ENCODE results near the gene TTLL11.

DNA sequence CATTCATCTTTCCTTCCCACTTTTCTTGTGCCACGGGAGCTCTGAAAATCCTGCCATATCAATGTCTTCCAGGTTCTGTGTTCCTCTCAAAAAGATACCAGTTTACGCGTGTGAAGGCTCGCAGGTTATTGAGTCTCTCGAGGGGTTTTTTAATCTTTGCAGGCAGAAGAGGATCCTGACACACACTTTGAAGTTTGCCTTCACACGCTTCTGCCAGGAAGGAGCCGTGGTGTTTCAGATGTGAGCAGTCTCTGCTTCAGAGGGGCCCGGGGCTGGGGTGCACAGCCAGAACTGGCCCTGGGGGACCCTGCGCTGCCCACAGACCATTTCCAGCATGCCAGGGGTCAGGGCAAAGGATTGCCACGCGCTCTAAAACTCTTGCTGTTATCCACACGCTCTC, 167.2 kb downstream of the TTLL11 start:
- TF ChIP-seq, protein P1, sequence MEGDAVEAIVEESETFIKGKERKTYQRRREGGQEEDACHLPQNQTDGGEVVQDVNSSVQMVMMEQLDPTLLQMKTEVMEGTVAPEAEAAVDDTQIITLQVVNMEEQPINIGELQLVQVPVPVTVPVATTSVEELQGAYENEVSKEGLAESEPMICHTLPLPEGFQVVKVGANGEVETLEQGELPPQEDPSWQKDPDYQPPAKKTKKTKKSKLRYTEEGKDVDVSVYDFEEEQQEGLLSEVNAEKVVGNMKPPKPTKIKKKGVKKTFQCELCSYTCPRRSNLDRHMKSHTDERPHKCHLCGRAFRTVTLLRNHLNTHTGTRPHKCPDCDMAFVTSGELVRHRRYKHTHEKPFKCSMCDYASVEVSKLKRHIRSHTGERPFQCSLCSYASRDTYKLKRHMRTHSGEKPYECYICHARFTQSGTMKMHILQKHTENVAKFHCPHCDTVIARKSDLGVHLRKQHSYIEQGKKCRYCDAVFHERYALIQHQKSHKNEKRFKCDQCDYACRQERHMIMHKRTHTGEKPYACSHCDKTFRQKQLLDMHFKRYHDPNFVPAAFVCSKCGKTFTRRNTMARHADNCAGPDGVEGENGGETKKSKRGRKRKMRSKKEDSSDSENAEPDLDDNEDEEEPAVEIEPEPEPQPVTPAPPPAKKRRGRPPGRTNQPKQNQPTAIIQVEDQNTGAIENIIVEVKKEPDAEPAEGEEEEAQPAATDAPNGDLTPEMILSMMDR (IDR thresholded peaks at IDR 0.05; ENCODE audit: poor library complexity): no peak
- TF ChIP-seq EZH2 (IDR thresholded peaks at IDR 0.05; ENCODE audit: borderline replicate concordance) (no peak), EZH2phosphoT487 (IDR thresholded peaks at IDR 0.05; ENCODE audit: low read depth, severe bottlenecking, unreplicated experiment) (no peak)

Measured in hepatocyte (in vitro differentiated cells).